Measurements from ENCODE around the gene SGIP1. TPM values are rescaled to one million over a fixed set of nuclear protein-coding genes. Genes with fewer than 3 reads are reported as not detected.

Gene SGIP1
- total RNA-seq, 1 experiment from 2014 or later: not detected

DNA sequence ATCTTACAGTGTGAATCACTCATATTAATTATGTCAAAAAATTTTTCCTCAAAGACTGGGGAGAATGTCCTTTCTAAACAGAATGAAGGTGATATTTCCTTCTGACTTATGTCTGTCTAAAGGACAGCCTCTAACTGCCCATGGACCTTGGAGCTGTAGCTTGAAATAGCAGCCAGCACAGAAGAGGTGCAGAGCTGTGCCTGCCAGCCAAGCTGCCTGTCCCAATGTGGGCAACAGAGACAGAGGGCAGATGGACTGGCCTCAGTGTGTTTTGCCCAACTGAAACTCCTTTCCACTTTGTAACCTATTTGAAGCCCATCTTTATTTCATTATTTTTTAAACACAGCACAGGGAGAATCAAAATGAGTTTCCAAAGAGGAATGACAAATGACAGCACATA lies 120.7 kb downstream of the SGIP1 start:
- Mint-ChIP-seq H3K27me3 (ENCODE audit: unreplicated experiment) (peaks cover 51% of the 10 kb centered on the region), H3K4me1 (ENCODE audit: low read depth, unreplicated experiment) (no peaks in the 10 kb centered on the region)
- CTCF ChIA-PET: no interaction called here

DNA sequence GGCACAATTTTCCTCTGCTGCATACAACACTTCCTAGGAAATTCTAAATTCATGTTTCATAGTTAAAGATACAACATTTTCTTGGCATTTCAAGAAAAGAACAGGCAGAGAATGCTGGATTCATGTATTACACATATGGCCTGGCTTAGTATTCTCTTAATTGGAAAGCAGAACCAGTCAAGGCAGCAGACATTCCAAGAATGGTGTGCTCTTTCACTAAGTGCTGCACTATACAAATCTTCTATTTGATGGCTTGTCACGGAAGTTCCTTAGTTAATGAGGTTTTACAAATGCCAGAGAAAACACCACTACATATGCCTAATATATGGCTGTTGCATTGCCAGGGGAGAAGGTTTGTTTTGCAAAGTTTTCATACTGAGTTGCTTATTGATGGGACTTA lies 137.5 kb downstream of the SGIP1 start:
- intact Hi-C loops (cut with micrococcal nuclease; ENCODE audit: unreplicated experiment): no loop called here
- TF ChIP-seq, protein P1, sequence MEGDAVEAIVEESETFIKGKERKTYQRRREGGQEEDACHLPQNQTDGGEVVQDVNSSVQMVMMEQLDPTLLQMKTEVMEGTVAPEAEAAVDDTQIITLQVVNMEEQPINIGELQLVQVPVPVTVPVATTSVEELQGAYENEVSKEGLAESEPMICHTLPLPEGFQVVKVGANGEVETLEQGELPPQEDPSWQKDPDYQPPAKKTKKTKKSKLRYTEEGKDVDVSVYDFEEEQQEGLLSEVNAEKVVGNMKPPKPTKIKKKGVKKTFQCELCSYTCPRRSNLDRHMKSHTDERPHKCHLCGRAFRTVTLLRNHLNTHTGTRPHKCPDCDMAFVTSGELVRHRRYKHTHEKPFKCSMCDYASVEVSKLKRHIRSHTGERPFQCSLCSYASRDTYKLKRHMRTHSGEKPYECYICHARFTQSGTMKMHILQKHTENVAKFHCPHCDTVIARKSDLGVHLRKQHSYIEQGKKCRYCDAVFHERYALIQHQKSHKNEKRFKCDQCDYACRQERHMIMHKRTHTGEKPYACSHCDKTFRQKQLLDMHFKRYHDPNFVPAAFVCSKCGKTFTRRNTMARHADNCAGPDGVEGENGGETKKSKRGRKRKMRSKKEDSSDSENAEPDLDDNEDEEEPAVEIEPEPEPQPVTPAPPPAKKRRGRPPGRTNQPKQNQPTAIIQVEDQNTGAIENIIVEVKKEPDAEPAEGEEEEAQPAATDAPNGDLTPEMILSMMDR (IDR thresholded peaks at IDR 0.05; ENCODE audit: unreplicated experiment): no peak
- no peak for DNase-seq
- Mint-ChIP-seq H3K27me3 (ENCODE audit: unreplicated experiment) (peaks cover 15% of the 10 kb centered on the region), H3K36me3 (ENCODE audit: insufficient read depth, unreplicated experiment) (no peaks in the 10 kb centered on the region), H3K9me3 (ENCODE audit: low read depth, unreplicated experiment) (no peaks in the 10 kb centered on the region), H3K4me1 (ENCODE audit: low read depth, unreplicated experiment) (no peaks in the 10 kb centered on the region), H3K27ac (ENCODE audit: unreplicated experiment) (no peak overlapping the region), H3K4me3 (ENCODE audit: low read depth, unreplicated experiment) (no peak overlapping the region)
- no TSS peak for BruUV-seq (replicated peaks)
- CTCF ChIA-PET: no interaction called here

More for the DNA sequence above, 120.7 kb downstream of the SGIP1 start:
- no peak overlapping the region for H3K27ac Mint-ChIP-seq (ENCODE audit: unreplicated experiment)
- intact Hi-C loops (cut with micrococcal nuclease; ENCODE audit: unreplicated experiment): loop anchor here (5.0 kb wide), 1 partner anchor 187 kb away; no protein-coding TSS in a partner anchor
- BruUV-seq (replicated peaks): no TSS peak
- no peak for DNase-seq
- no peaks in the 10 kb centered on the region for H3K36me3 Mint-ChIP-seq (ENCODE audit: insufficient read depth, unreplicated experiment)
- H3K4me3 Mint-ChIP-seq (ENCODE audit: low read depth, unreplicated experiment): no peak overlapping the region
- no peaks in the 10 kb centered on the region for H3K9me3 Mint-ChIP-seq (ENCODE audit: low read depth, unreplicated experiment)
- TF ChIP-seq, protein P1 (IDR thresholded peaks at IDR 0.05; ENCODE audit: unreplicated experiment): no peak

DNA sequence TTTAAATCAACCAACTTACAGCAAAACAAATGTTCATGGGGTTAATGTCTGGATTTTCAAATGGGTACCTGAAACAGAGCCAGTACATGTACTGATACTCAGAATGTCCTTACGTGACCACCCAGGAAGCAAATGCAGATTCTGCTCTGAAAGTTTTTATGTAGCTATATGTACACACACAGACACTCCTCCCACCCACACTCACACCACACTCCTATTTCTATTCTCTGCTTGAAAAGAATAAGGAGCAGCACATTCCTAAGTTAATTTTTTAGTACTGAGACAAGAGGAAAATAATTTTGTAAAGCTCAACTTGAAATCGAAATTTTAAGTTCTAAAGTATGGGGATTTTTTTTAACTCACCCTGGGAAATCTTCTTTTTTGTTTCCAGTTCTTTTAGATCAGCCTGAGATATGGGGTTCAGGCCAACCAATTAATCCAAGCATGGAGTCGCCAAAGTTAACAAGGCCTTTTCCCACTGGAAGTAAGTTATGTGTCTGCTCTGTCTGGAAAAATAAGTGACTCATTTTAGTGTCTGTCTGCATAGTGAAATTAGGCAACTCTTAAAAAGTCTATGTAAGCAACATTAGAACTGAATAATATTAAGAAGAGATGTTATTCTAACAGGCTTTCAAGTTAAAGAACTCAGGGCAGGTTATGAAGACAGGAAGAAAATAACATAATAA lies 142.8 kb downstream of the SGIP1 start:
- no peaks in the 10 kb centered on the region for H3K36me3 Mint-ChIP-seq (ENCODE audit: insufficient read depth, unreplicated experiment)
- H3K4me1 Mint-ChIP-seq (ENCODE audit: low read depth, unreplicated experiment): no peaks in the 10 kb centered on the region
- H3K27me3 Mint-ChIP-seq (ENCODE audit: unreplicated experiment): peaks cover 33% of the 10 kb centered on the region
- no peak overlapping the region for H3K4me3 Mint-ChIP-seq (ENCODE audit: low read depth, unreplicated experiment)
- no TSS peak for BruUV-seq (replicated peaks)
- no peaks in the 10 kb centered on the region for H3K9me3 Mint-ChIP-seq (ENCODE audit: low read depth, unreplicated experiment)
- TF ChIP-seq, protein P1 (IDR thresholded peaks at IDR 0.05; ENCODE audit: unreplicated experiment): no peak
- CTCF ChIA-PET: no interaction called here
- intact Hi-C loops (cut with micrococcal nuclease; ENCODE audit: unreplicated experiment): no loop called here
- H3K27ac Mint-ChIP-seq (ENCODE audit: unreplicated experiment): no peak overlapping the region
- DNase-seq: no peak

DNA sequence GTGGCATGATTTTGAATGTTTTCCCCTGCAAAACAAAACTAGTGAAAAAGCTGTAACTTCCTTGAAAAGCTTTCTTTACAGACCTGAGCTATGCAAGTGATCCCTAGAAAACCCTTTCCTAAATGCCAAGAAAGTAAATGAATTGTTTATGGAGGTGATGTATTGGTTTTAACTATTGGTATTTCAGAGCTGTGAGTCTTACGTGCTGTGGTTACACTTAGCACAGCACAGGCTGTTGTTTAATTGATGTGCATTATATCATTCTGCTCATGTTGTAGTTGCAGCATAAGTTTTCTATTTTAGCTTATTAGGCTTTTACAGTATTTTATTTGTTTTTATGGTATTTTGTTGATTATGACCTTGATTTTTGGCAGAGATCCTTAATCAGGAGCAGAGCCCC lies 144.2 kb downstream of the SGIP1 start:
- TF ChIP-seq, protein P1 (IDR thresholded peaks at IDR 0.05; ENCODE audit: unreplicated experiment): no peak
- no peaks in the 10 kb centered on the region for H3K9me3 Mint-ChIP-seq (ENCODE audit: low read depth, unreplicated experiment)
- H3K4me1 Mint-ChIP-seq (ENCODE audit: low read depth, unreplicated experiment): no peaks in the 10 kb centered on the region
- no peak overlapping the region for H3K4me3 Mint-ChIP-seq (ENCODE audit: low read depth, unreplicated experiment)
- peaks cover 33% of the 10 kb centered on the region for H3K27me3 Mint-ChIP-seq (ENCODE audit: unreplicated experiment)
- no peak overlapping the region for H3K27ac Mint-ChIP-seq (ENCODE audit: unreplicated experiment)
- no peaks in the 10 kb centered on the region for H3K36me3 Mint-ChIP-seq (ENCODE audit: insufficient read depth, unreplicated experiment)
- CTCF ChIA-PET: no interaction called here
- intact Hi-C loops (cut with micrococcal nuclease; ENCODE audit: unreplicated experiment): no loop called here
- DNase-seq: no peak
- no TSS peak for BruUV-seq (replicated peaks)
